ENCODE data around the gene RPA3.
"Not testable (repeated sequence)": the region's sequence is repeated elsewhere in the genome, so short reads cannot be mapped to it uniquely, and the experiment has no call there.

RPA3 gene

GRCh38 chr7:7694542-7694941 is 23.9 kb downstream of the RPA3 start:
- DNase-seq (ENCODE audit: low spot score), result no peak

GRCh38 chr7:7693881-7694280 is 24.5 kb downstream of the RPA3 start:
- DNase-seq (ENCODE audit: low spot score), result no peak

- DNase-seq (ENCODE audit: low spot score), result no peak
These were observed 29.5 kb downstream of the RPA3 start for GRCh38 chr7:7688956-7689355.

- no peak for DNase-seq (ENCODE audit: low spot score)
These were observed 30.1 kb downstream of the RPA3 start for GRCh38 chr7:7688310-7688709.

- no peak for DNase-seq (ENCODE audit: low spot score)
These were observed 30.6 kb downstream of the RPA3 start for GRCh38 chr7:7687800-7688199.

GRCh38 chr7:7686811-7687508 is 31.4 kb downstream of the RPA3 start:
- no peak for DNase-seq (ENCODE audit: low spot score)

- DNase-seq (ENCODE audit: low spot score), result no peak
These were observed 35.5 kb downstream of the RPA3 start for GRCh38 chr7:7682861-7683260.

GRCh38 chr7:7681936-7682329 is 36.5 kb downstream of the RPA3 start:
- DNase-seq (ENCODE audit: low spot score), result no peak

GRCh38 chr7:7681191-7681935 is 37.0 kb downstream of the RPA3 start:
- peak; percentile 85 for DNase-seq (ENCODE audit: low spot score)

- not testable (repeated sequence) for DNase-seq (ENCODE audit: low spot score)
These were observed 38.8 kb downstream of the RPA3 start for GRCh38 chr7:7679640-7680039.

GRCh38 chr7:7675686-7676085 is 42.7 kb downstream of the RPA3 start:
- no peak for DNase-seq (ENCODE audit: low spot score)

- DNase-seq (ENCODE audit: low spot score), result no peak
These were observed 45.2 kb downstream of the RPA3 start for GRCh38 chr7:7673240-7673550.

- DNase-seq (ENCODE audit: low spot score), result no peak
These were observed 45.7 kb downstream of the RPA3 start for GRCh38 chr7:7672545-7673239.

- DNase-seq (ENCODE audit: low spot score), result no peak
These were observed 47.0 kb downstream of the RPA3 start for GRCh38 chr7:7671361-7671760.

- no peak for DNase-seq (ENCODE audit: low spot score)
These were observed 47.9 kb downstream of the RPA3 start for GRCh38 chr7:7670490-7670889.

- no peak for DNase-seq (ENCODE audit: low spot score)
These were observed 49.7 kb downstream of the RPA3 start for GRCh38 chr7:7668706-7669105.

GRCh38 chr7:7667187-7667586 is 51.2 kb downstream of the RPA3 start:
- no peak for DNase-seq (ENCODE audit: low spot score)

GRCh38 chr7:7665031-7665430 is 53.4 kb downstream of the RPA3 start:
- no peak for DNase-seq (ENCODE audit: low spot score)

- no peak for DNase-seq (ENCODE audit: low spot score)
These were observed 54.1 kb downstream of the RPA3 start for GRCh38 chr7:7664291-7664690.

- DNase-seq (ENCODE audit: low spot score), result no peak
These were observed 55.9 kb downstream of the RPA3 start for GRCh38 chr7:7662527-7662926.

GRCh38 chr7:7656459-7656858 is 61.9 kb downstream of the RPA3 start:
- DNase-seq (ENCODE audit: low spot score), result not testable (repeated sequence)

- DNase-seq (ENCODE audit: low spot score), result no peak
These were observed 63.3 kb downstream of the RPA3 start for GRCh38 chr7:7654964-7655715.
